ENCODE data around the gene FANCD2.

The FANCD2 gene

GRCh38 chr3:9986230-9986725 is 40.0 kb upstream of the FANCD2 start:
- Histone ChIP-seq H3K4ac (ENCODE audit: low read depth, low read length) (peak overlapping the region; percentile 72), H3K4me2 (ENCODE audit: low read length) (peak overlapping the region; percentile 74), H4K8ac (ENCODE audit: low read depth, low read length) (peak overlapping the region; percentile 76)

GRCh38 chr3:9994086-9994844 is 32.0 kb upstream of the FANCD2 start:
- Histone ChIP-seq H3K27ac (ENCODE audit: low read depth, low read length) (no peak overlapping the region), H3K23ac (ENCODE audit: low read length) (no peak overlapping the region), H3K27me3 (ENCODE audit: insufficient read depth, low read length) (no peaks in the 10 kb centered on the region), H3K14ac (ENCODE audit: low read length) (no peak overlapping the region), H4K8ac (ENCODE audit: low read depth, low read length) (no peak overlapping the region), H4K91ac (ENCODE audit: low read depth, low read length) (no peak overlapping the region), H3K9ac (ENCODE audit: low read length) (no peak overlapping the region), H3K4me2 (ENCODE audit: low read length) (no peak overlapping the region), H3K79me2 (ENCODE audit: control insufficient read depth, insufficient read depth, low read length, poor library complexity) (no peaks in the 10 kb centered on the region), H2BK12ac (ENCODE audit: low read length) (no peak overlapping the region), H3K4me3 (ENCODE audit: low read depth, low read length) (no peak overlapping the region), H3K9me3 (ENCODE audit: insufficient read depth, low read depth, low read length) (no peaks in the 10 kb centered on the region), H3K18ac (ENCODE audit: low read length) (no peak overlapping the region), H2AFZ (ENCODE audit: insufficient read depth, low read length, poor library complexity) (no peak overlapping the region), H2AK5ac (ENCODE audit: low read length) (no peak overlapping the region), H3K36me3 (ENCODE audit: control insufficient read depth in 1 of 2, insufficient read depth in 2 of 2, low read length in 2 of 2) (peaks cover 11 to 14% of the 10 kb centered on the region in 2 experiments), H3K79me1 (ENCODE audit: low read length) (no peaks in the 10 kb centered on the region), H4K12ac (ENCODE audit: low read depth, low read length) (no peak overlapping the region), H3K4me1 (ENCODE audit: control insufficient read depth in 1 of 2, insufficient read depth in 2 of 2, low read length in 2 of 2) (no peaks in the 10 kb centered on the region), H3K4ac (ENCODE audit: low read depth, low read length) (no peak overlapping the region), H2BK120ac (ENCODE audit: insufficient read depth, low read length, poor library complexity) (no peak overlapping the region), H2BK5ac (ENCODE audit: low read depth, low read length, poor library complexity) (no peak overlapping the region)
- no peak for DNase-seq
- no CpG with 5 or more reads among the region's 10 CpGs for WGBS (ENCODE audit: extremely low coverage, insufficient coverage, insufficient read length)

More at GRCh38 chr3:9986230-9986725, 40.0 kb upstream of the FANCD2 start:
- WGBS (ENCODE audit: extremely low coverage, insufficient coverage, insufficient read length): no CpG with 5 or more reads among the region's 17 CpGs
- H3K9me3 ChIP-seq (ENCODE audit: insufficient read depth, low read depth, low read length): no peaks in the 10 kb centered on the region
- no peaks in the 10 kb centered on the region for H3K27me3 ChIP-seq (ENCODE audit: insufficient read depth, low read length)
- H3K36me3 ChIP-seq (ENCODE audit: control insufficient read depth in 1 of 2, insufficient read depth in 2 of 2, low read length in 2 of 2): peaks cover 6 to 13% of the 10 kb centered on the region in 2 experiments
- peak overlapping the region; percentile 42 for H2BK5ac ChIP-seq (ENCODE audit: low read depth, low read length, poor library complexity)
- peak overlapping the region; percentile 84 for H4K12ac ChIP-seq (ENCODE audit: low read depth, low read length)
- no peak overlapping the region for H2BK12ac ChIP-seq (ENCODE audit: low read length)
- no peak overlapping the region for H2BK120ac ChIP-seq (ENCODE audit: insufficient read depth, low read length, poor library complexity)
- H2AFZ ChIP-seq (ENCODE audit: insufficient read depth, low read length, poor library complexity): peak overlapping the region; percentile 91
- peaks cover 9% of the 10 kb centered on the region for H3K79me2 ChIP-seq (ENCODE audit: control insufficient read depth, insufficient read depth, low read length, poor library complexity)
- H3K23ac ChIP-seq (ENCODE audit: low read length): no peak overlapping the region
- peak overlapping the region; percentile 38 for H3K14ac ChIP-seq (ENCODE audit: low read length)
- H3K4me3 ChIP-seq (ENCODE audit: low read depth, low read length): peak overlapping the region; percentile 92
- H3K18ac ChIP-seq (ENCODE audit: low read length): peak overlapping the region; percentile 58
- peak overlapping the region; percentile 73 for H2AK5ac ChIP-seq (ENCODE audit: low read length)
- peak overlapping the region; percentile 96 for H3K9ac ChIP-seq (ENCODE audit: low read length)
- peaks cover 3 to 4% of the 10 kb centered on the region in 2 experiments for H3K4me1 ChIP-seq (ENCODE audit: control insufficient read depth in 1 of 2, insufficient read depth in 2 of 2, low read length in 2 of 2)
- H3K27ac ChIP-seq (ENCODE audit: low read depth, low read length): no peak overlapping the region
- H4K91ac ChIP-seq (ENCODE audit: low read depth, low read length): peak overlapping the region; percentile 16
- no peak for DNase-seq
- peaks cover 2% of the 10 kb centered on the region for H3K79me1 ChIP-seq (ENCODE audit: low read length)

GRCh38 chr3:10000686-10001085 is 25.6 kb upstream of the FANCD2 start:
- Histone ChIP-seq H2AFZ (ENCODE audit: insufficient read depth, low read length, poor library complexity) (no peak overlapping the region), H3K79me1 (ENCODE audit: low read length) (no peaks in the 10 kb centered on the region), H3K14ac (ENCODE audit: low read length) (no peak overlapping the region), H4K12ac (ENCODE audit: low read depth, low read length) (no peak overlapping the region), H4K8ac (ENCODE audit: low read depth, low read length) (no peak overlapping the region), H4K91ac (ENCODE audit: low read depth, low read length) (no peak overlapping the region), H3K4me1 (ENCODE audit: control insufficient read depth in 1 of 2, insufficient read depth in 2 of 2, low read length in 2 of 2) (no peaks in the 10 kb centered on the region), H3K18ac (ENCODE audit: low read length) (no peak overlapping the region), H3K36me3 (ENCODE audit: control insufficient read depth in 1 of 2, insufficient read depth in 2 of 2, low read length in 2 of 2) (peaks cover 24 to 25% of the 10 kb centered on the region in 2 experiments), H3K27ac (ENCODE audit: low read depth, low read length) (no peak overlapping the region), H3K27me3 (ENCODE audit: insufficient read depth, low read length) (no peaks in the 10 kb centered on the region), H2BK12ac (ENCODE audit: low read length) (no peak overlapping the region), H3K79me2 (ENCODE audit: control insufficient read depth, insufficient read depth, low read length, poor library complexity) (no peaks in the 10 kb centered on the region), H2AK5ac (ENCODE audit: low read length) (no peak overlapping the region), H3K4me2 (ENCODE audit: low read length) (no peak overlapping the region), H3K9ac (ENCODE audit: low read length) (no peak overlapping the region), H2BK5ac (ENCODE audit: low read depth, low read length, poor library complexity) (no peak overlapping the region), H3K4ac (ENCODE audit: low read depth, low read length) (no peak overlapping the region), H2BK120ac (ENCODE audit: insufficient read depth, low read length, poor library complexity) (no peak overlapping the region), H3K23ac (ENCODE audit: low read length) (no peak overlapping the region), H3K4me3 (ENCODE audit: low read depth, low read length) (no peak overlapping the region), H3K9me3 (ENCODE audit: insufficient read depth, low read depth, low read length) (peaks cover 2% of the 10 kb centered on the region)
- no peak for DNase-seq
- WGBS (ENCODE audit: extremely low coverage, insufficient coverage, insufficient read length): no CpG with 5 or more reads among the region's 7 CpGs

GRCh38 chr3:10002951-10003350 is 23.3 kb upstream of the FANCD2 start:
- Histone ChIP-seq H3K4ac (ENCODE audit: low read depth, low read length) (no peak overlapping the region), H3K9ac (ENCODE audit: low read length) (no peak overlapping the region), H3K4me3 (ENCODE audit: low read depth, low read length) (no peak overlapping the region), H3K14ac (ENCODE audit: low read length) (no peak overlapping the region), H3K4me2 (ENCODE audit: low read length) (no peak overlapping the region), H4K12ac (ENCODE audit: low read depth, low read length) (no peak overlapping the region), H2AK5ac (ENCODE audit: low read length) (no peak overlapping the region), H3K4me1 (ENCODE audit: control insufficient read depth in 1 of 2, insufficient read depth in 2 of 2, low read length in 2 of 2) (no peaks in the 10 kb centered on the region), H2BK5ac (ENCODE audit: low read depth, low read length, poor library complexity) (no peak overlapping the region), H3K27ac (ENCODE audit: low read depth, low read length) (no peak overlapping the region), H3K18ac (ENCODE audit: low read length) (no peak overlapping the region), H2BK120ac (ENCODE audit: insufficient read depth, low read length, poor library complexity) (no peak overlapping the region), H3K79me2 (ENCODE audit: control insufficient read depth, insufficient read depth, low read length, poor library complexity) (no peaks in the 10 kb centered on the region), H3K23ac (ENCODE audit: low read length) (no peak overlapping the region), H3K36me3 (ENCODE audit: control insufficient read depth in 1 of 2, insufficient read depth in 2 of 2, low read length in 2 of 2) (peaks cover 19 to 22% of the 10 kb centered on the region in 2 experiments), H3K79me1 (ENCODE audit: low read length) (no peaks in the 10 kb centered on the region), H2BK12ac (ENCODE audit: low read length) (no peak overlapping the region), H4K8ac (ENCODE audit: low read depth, low read length) (no peak overlapping the region), H2AFZ (ENCODE audit: insufficient read depth, low read length, poor library complexity) (no peak overlapping the region), H3K27me3 (ENCODE audit: insufficient read depth, low read length) (no peaks in the 10 kb centered on the region), H4K91ac (ENCODE audit: low read depth, low read length) (no peak overlapping the region), H3K9me3 (ENCODE audit: insufficient read depth, low read depth, low read length) (peaks cover 2% of the 10 kb centered on the region)
- WGBS (ENCODE audit: extremely low coverage, insufficient coverage, insufficient read length): no CpG with 5 or more reads among the region's 2 CpGs
- DNase-seq: no peak

Measured in trophoblast cell (in vitro differentiated cells and primary cell).